Activated CD8-positive, alpha-beta memory T cell treated with anti-CD3 and anti-CD28 coated beads for 36 hours (primary cell): ENCODE data around the gene ATP8B3. TPM values are rescaled to one million over a fixed set of nuclear protein-coding genes. Genes with fewer than 3 reads are reported as not detected.
"Not testable (repeated sequence)": the region's sequence is repeated elsewhere in the genome, so short reads cannot be mapped to it uniquely, and the experiment has no call there.

Experiments
- CTCF ChIA-PET: fragments of 350-600 bp; sonication (Branson Sonifier 250); formaldehyde crosslinking; loops from one replicate; lab custom pipeline; 2021; ENCODE audit warnings: antibody characterized with exemption; lab: Charles Lee
- POLR2A ChIA-PET: fragments of 350-600 bp; sonication (Branson Sonifier 250); formaldehyde crosslinking; loops from one replicate; lab custom pipeline; 2021; ENCODE audit warnings: antibody characterized with exemption; lab: Charles Lee
- total RNA-seq, 2 experiments: library from RNA; stranded (reverse); gene quantifications; one replicate each; pipeline ENCODE4 v1.2.3, GENCODE V29; 2021

ATP8B3 gene
- total RNA-seq, 2 experiments from 2014 or later = 1.5 to 1.7 TPM

DNA sequence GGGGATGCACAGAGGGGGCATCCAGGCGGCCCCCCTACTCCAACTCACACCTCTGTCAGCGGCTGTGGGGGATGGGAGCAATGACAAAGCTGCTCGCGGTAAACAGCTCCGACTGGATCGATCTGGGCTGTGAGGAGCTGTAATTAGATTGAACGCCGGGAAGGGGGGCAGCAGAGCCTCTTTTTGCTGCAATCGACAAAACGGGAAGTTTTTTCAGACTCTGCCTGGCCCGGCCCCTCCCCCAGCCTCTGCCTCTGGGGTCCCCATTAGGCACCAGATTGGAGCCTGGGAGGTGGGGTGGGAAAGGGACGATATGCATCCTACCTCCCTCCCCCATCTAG, 42.5 kb downstream of the ATP8B3 start:
- ChIA-PET POLR2A (no interaction called here), CTCF (no interaction called here)

DNA sequence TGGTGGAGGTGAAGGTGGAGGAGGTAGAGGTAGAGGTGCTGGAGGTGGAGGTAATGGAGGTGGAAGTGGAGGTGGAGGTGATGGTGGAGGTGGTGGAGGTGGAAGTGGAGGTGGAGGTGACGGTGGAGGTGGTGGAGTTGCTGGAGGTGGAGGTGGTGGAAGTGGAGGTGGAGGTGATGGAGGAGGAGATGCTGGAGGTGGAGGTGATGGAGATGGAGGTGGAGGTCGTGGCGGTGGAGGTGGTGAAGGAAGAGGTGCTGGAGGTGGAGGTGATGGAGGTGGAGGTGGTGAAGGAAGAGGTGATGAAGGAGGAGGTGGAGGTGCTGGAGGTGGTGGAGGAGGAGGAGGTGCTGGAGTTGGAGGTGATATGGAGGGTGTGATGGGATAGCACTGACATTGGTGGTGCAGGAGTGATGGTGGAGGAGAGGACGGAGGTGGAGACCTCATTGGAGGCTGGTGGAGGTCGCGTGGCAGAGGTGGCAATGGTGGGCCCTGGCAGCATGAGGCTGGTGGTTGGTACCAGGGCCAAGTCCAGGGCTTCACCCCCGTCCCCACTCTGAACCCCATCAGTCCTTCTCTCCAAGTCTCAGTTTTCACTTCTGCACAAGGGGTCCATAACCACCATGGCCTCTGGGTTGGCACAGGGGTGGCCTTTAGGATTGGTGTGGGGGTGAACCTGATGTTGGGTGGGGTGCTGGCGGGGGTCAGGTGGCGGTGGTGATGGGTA, 43.0 kb downstream of the ATP8B3 start:
- ChIA-PET CTCF (interaction anchor here (0.9 kb wide), 1 partner anchor 97 kb away, joined by 6 read pairs; no protein-coding TSS in a partner anchor), POLR2A (no interaction called here)

GRCh38 chr19:1768248-1768647, 43.8 kb downstream of the ATP8B3 start:
- POLR2A ChIA-PET = no interaction called here
- CTCF ChIA-PET = interaction anchor here (0.6 to 3.4 kb wide), 4 partner anchors 17 to 227 kb away, joined by 3 to 17 read pairs (median 4); no protein-coding TSS in a partner anchor

- CTCF ChIA-PET = interaction anchor here (0.6 to 3.4 kb wide), 7 partner anchors 16 to 235 kb away, joined by 3 to 17 read pairs (median 4); no protein-coding TSS in a partner anchor
- POLR2A ChIA-PET = no interaction called here
These were observed 44.6 kb downstream of the ATP8B3 start for GRCh38 chr19:1767464-1767933.

DNA sequence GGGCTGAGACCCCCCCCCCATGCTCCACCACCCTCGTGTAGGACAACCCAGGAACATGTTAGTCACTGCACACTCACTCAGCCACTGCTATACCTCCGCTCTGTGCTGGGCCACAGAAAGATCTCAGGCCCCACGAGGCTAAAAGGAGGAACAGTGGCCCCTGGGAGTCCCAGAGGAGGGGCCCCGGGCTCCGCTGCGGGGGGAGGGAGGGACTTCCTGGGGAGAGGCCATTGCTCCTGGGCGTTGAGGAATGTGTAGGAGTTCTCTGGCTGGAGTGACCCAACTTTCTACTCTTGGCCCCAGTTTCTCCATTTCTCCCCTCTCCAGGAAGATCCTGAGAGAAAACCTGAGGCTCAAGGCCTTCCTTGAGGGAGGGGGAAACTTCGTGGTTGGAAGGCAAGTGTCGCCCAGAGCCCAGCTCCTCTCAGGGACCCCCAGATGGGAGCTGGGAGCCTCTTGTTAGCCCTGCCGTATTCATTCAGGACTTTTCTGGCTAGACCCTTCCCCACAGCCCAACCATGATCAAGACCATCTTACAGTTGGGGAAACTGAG, 45.2 kb downstream of the ATP8B3 start:
- ChIA-PET POLR2A (no interaction called here), CTCF (interaction anchor here (0.6 to 3.4 kb wide), 8 partner anchors 15 to 235 kb away, joined by 3 to 17 read pairs (median 4); no protein-coding TSS in a partner anchor)

DNA sequence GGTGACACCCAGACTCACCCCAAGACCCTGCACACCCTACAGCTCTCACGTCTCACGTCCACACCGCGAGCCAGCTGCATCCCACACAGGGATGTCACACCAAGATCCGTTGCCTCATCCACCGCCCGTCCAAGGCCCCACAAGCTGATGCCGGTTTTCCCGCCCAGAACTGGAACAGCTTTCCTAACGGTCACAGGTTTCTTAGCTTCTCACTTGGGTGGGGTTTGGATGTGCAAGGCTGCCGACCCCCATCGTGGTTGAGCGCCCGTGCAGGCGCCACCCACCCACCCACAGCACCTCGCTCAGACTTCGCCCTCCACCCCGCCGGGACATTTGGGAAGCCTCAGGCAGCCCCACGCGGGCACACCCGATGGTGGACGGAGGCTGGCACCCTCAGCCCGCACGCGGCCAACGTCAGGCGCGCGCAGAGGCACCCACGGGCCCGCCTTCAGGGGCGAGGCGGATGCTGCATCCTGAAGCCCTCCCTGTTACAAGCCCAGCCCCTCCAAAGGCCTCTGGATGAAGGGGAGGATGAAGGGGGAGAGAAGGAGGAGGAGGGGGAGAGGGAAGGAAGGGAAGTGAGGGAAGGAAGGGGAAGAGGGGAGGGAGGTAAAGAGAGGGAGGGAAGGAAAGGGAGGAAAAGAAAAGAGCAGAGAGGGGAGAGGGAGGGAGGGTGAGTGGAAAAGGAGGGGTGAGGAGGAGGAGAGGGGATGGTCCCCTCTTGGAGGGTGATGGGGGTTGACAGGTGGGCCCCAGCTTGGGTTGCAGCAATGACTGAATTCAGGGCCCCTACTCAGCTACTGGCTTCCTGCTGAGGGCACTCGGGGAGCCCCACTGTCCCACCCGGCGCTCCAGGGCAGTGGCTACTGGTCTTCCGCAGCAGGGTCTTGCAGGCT, 45.9 kb downstream of the ATP8B3 start:
- ChIA-PET POLR2A (interaction anchor here (1.1 kb wide), 1 partner anchor 160 kb away, joined by 3 read pairs; no protein-coding TSS in a partner anchor), CTCF (interaction anchor here (0.8 to 3.4 kb wide), 7 partner anchors 9 to 220 kb away, joined by 3 to 17 read pairs (median 3); no protein-coding TSS in a partner anchor)

DNA sequence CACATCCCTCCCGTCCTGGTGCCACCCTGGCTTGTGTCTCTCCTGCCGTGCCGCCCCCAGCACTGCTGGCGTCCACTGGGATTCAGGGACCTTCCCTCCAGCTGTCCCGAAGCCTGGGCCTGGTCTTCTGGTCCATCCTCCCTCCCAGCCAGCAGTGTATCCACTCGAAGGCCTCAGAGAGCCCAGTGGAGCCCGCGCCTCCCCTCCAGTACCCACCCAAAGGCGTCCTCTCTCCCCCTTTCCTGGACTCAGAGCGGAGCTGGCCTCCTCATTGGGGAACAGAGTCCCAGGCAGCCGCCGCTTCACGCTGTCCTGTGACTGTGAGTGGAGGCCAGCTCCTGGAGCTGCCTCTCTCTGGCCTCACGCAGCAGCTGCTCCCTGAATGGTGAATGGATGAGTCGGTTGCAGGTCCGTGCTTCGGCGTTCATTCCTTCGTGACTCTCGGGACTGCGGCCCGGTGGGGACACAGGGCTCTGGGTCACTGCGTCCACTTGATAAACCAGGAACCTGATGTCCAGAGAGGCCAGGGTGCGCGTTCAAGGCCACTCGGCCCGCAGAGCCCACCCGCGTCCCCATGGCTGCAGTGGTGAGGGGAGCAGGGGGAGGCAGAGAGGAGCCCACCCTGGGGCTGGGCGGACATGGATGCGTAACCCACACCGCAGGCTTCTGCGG, 46.7 kb downstream of the ATP8B3 start:
- ChIA-PET POLR2A (interaction anchor here (1.1 kb wide), 1 partner anchor 160 kb away, joined by 3 read pairs; no protein-coding TSS in a partner anchor), CTCF (interaction anchor here (1.3 to 3.4 kb wide), 3 partner anchors 10 to 219 kb away, joined by 3 to 17 read pairs (median 3); no protein-coding TSS in a partner anchor)

DNA sequence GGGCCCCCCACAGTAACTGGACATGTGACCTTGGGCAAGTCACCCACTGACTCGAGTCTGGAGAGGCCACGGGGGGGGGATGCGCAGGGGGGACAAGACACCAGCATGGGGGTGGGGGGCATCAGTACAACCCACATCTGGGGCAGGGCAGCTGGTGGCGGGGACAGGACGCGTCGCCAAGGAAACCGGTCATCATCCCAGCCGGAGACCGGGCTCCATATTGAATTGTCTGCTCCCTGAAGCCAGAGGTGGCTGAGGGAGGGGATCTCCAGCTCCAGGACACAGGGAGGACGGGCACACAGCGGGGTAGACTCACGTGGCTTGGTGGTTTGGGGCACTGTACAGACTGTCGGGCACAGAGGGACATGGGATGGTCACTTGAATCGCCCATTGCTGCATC, 47.3 kb downstream of the ATP8B3 start:
- ChIA-PET POLR2A (no interaction called here), CTCF (interaction anchor here (1.3 to 3.4 kb wide), 2 partner anchors 11 to 218 kb away, joined by 3 to 17 read pairs; no protein-coding TSS in a partner anchor)

- ChIA-PET CTCF (no interaction called here), POLR2A (no interaction called here)
These were observed 48.1 kb downstream of the ATP8B3 start for GRCh38 chr19:1763648-1764639.

GRCh38 chr19:1762243-1763117, 49.6 kb downstream of the ATP8B3 start:
- ChIA-PET CTCF (interaction anchor here (1.1 kb wide), 1 partner anchor 90 kb away, joined by 3 read pairs; no protein-coding TSS in a partner anchor), POLR2A (no interaction called here)

DNA sequence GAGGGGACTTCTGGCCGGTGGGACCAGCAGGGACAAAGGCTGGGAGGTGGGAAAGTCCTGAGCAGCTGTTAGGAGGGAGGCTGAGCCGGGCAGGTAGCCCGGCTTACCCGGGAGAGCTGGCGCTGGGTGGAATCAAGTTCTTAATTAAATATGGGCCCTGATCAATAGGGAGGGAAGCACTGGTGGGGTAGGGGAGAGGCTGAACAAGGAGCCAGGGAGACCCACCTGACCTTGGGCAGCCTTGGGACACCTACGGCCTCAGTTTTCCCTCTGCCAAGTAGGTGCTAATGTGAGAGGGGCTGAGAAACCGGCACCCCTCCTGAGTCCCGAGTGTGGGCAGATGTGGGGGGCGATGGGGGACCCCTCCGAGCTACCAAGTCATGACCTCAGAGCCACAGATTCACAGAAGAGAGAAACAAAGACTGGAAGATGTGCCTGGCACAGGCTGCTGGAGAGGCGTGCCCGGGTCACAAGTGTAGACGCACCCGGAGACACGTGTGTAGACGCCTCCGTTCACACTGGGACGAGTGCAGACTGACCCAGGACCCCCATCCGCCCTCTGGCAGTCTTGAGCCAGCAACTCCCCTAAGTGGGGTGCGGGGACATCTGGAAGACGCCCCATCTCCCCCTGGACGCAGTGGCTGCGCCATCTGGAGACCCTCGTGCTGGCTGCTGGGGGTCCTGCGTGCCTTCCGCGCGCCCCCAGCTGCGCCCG, 50.4 kb downstream of the ATP8B3 start:
- ChIA-PET CTCF (interaction anchor here (1.1 to 1.2 kb wide), 2 partner anchors 10 to 89 kb away, joined by 3 read pairs; no protein-coding TSS in a partner anchor), POLR2A (no interaction called here)

- CTCF ChIA-PET = interaction anchor here (0.7 to 1.2 kb wide), 3 partner anchors 10 to 143 kb away, joined by 3 to 4 read pairs (median 3); no protein-coding TSS in a partner anchor
- POLR2A ChIA-PET = not testable (repeated sequence)
These were observed 51.1 kb downstream of the ATP8B3 start for GRCh38 chr19:1760786-1761527.

GRCh38 chr19:1760020-1760419, 52.1 kb downstream of the ATP8B3 start:
- CTCF ChIA-PET = interaction anchor here (1.0 kb wide), 1 partner anchor 30 kb away, joined by 3 read pairs; no protein-coding TSS in a partner anchor

DNA sequence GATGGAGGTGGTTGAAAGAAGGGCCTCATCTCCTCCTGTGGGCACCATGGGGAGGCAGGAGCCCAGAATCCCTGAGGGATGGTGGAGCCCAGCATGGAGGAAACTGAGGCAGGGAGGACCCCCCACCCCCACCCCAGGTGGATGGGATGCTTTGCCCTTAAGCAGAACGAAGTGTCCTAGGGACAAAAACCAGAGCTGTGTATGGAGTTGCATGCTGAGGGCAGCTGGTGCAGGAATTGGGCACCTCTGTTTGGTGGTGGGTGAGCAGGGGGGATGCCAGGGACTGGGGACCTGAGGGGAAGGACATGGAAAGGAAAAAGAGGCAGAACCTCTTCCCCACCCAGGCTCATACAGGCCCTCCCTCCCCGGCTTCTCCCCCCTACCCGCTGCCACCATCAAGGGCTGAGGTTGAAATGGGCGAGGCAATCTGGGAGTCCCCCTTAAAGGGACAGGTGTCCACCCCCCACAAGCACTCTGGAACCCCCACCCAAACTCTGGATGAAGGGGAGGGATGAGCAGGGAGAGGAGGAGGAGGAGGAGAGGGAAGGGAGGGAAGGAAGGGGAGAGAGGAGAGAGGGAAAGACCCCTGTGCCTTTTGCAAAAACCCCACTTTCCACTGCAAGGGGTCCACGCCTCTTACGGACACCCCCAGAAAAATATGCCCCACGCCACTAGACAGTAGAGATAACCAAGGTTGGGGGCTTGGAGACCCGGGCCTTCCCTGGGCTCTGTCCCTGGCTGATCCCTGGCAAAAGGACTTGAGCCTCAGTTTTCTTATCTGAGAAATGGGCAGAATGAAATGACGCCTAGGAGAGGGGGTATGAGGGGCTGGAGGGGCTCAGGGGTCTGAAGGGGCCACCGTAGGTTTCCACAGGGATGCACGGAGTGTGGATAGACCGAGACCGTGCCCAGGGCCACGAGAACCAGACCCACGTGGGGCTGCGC, 52.8 kb downstream of the ATP8B3 start:
- ChIA-PET CTCF (interaction anchor here (1.0 kb wide), 1 partner anchor 30 kb away, joined by 3 read pairs; no protein-coding TSS in a partner anchor), POLR2A (interaction anchor here (0.6 kb wide), 1 partner anchor 223 kb away, joined by 3 read pairs; no protein-coding TSS in a partner anchor)

More at GRCh38 chr19:1760020-1760419, 52.1 kb downstream of the ATP8B3 start:
- POLR2A ChIA-PET = interaction anchor here (0.6 kb wide), 1 partner anchor 222 kb away, joined by 3 read pairs; no protein-coding TSS in a partner anchor
